ENCODE data around the gene CHRNA5.

DNA sequence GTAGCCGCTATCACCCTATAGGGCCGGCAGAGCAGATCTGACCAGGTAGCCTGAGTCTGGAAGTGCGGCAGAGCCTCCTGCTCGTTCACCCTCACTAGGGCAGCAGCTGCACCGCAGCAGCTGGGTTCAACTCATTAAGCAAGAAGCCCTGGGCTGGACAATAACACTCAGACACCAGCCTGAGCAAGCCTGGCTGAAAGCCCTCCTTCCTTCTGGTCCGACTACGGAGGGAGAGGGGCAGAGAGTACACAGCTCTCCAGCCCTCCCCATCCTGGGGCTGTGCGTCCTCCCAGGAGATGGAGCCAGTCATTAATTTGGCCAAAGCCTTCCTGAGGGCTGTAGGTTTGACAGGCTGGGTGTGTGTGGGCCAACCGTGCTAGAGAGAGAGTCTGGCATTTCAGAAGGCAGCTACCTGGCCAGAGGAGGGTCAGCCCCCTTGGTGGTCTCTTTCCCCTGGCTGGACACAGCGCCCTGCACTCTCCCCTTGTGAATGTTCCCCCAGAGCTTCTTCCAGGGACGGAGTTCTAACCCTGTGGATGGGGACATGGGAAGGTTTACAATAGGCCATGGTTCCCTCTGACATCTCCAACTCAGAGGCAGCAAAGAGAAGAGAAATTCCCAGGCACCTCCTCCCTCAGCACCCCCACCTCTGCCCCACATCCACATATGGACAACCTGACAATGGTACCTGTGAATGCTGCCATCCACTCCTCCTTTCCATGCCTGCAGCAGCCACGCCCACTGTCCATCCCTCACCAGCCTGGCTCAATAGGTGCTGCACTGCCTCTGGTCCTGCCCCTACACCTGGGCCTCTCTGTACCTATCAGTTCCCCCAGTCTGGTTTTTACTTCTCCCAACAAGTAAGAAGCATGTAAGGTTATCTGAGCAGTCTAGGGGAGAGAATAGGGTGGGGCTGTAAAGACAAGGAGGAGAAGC, 69.2 kb downstream of the CHRNA5 start:
- TF ChIP-seq POLR2A (IDR thresholded peaks at IDR 0.05) (no peak), CTCF (IDR thresholded peaks at IDR 0.05) (no peak), POLR2AphosphoS5 (IDR thresholded peaks at IDR 0.05) (no peak)
